SK-N-MC (cell line): ENCODE results near the gene TRIM9.
A peak's percentile ranks its signal among the peaks of the same experiment; 100 is the strongest.

ENCODE experiments used
- DNase-seq: peaks from one replicate; pipeline ENCODE4 v3.0.0-alpha.2; 2011; ENCODE audit warnings: low read depth, low spot score
- H3K27ac ChIP-seq: fragments of 200-600 bp; sonication (generic); 2 replicates; pipeline ENCODE4 v1.5.1; 2016; ENCODE audit warnings: mixed run types
- H3K36me3 ChIP-seq: fragments of 200-600 bp; sonication (generic); 2 replicates; pipeline ENCODE4 v1.6.1; 2017; ENCODE audit warnings: antibody characterized with exemption, low read length, mixed read lengths; ENCODE audit not compliant: insufficient read depth
- H3K4me3 ChIP-seq: fragments of 200-600 bp; sonication (generic); 2 replicates; pipeline ENCODE4 v1.5.1; 2016
- H3K9ac ChIP-seq: fragments of 200-600 bp; sonication (generic); 2 replicates; pipeline ENCODE4 v1.8.0; 2017; ENCODE audit warnings: mixed run types, mixed read lengths; ENCODE audit not compliant: insufficient read length
- H3K9me3 ChIP-seq: fragments of 200-600 bp; sonication (generic); 2 replicates; pipeline ENCODE4 v1.6.1; 2017; ENCODE audit warnings: low read depth, mild to moderate bottlenecking, antibody characterized with exemption, low read length, moderate library complexity, mixed read lengths
- EZH2 ChIP-seq: fragments of 200-600 bp; sonication (generic); IDR thresholded peaks from one replicate; pipeline ENCODE4 v1.6.1; 2017; ENCODE audit warnings: antibody characterized with exemption
- FOXP2 ChIP-seq: optimal IDR thresholded peaks from 2 replicates; pipeline ENCODE3; 2011; ENCODE audit warnings: mild to moderate bottlenecking, moderate library complexity; ENCODE audit not compliant: insufficient read depth; ENCODE audit errors: extremely low read length, control extremely low read depth
- POLR2AphosphoS5 ChIP-seq: IDR thresholded peaks from 2 replicates; pipeline ENCODE4 v1.6.1; 2012; ENCODE audit warnings: mild to moderate bottlenecking, low read depth, low read length, borderline replicate concordance

Gene TRIM9

GRCh38 chr14:51094901-51095853 lies at the start of gene TRIM9:
TSS of gene TRIM9 (minus strand) at chr14:51095105. CDS start at chr14:51094939, 166 bp downstream.
- no peak for TF ChIP-seq FOXP2
- TF ChIP-seq POLR2AphosphoS5 = peak; percentile 78
- no peak for TF ChIP-seq EZH2
- peak within 1 kb of the TSS; percentile 93 for H3K4me3 ChIP-seq
- no peaks in the 10 kb centered on the region for H3K9me3 ChIP-seq
- H3K27ac ChIP-seq = 0 out of 2 replicates have a peak within 1 kb of the TSS, but pooled peaks have one; percentile 8
- H3K9ac ChIP-seq = peak within 1 kb of the TSS; percentile 69
- no peaks in the 10 kb centered on the region for H3K36me3 ChIP-seq
- peak; percentile 84 for DNase-seq

GRCh38 chr14:51140856-51141255 lies 46.0 kb upstream of the TRIM9 start:
- no peak overlapping the region for H3K9ac ChIP-seq
- no peaks in the 10 kb centered on the region for H3K36me3 ChIP-seq
- no peak for TF ChIP-seq FOXP2
- no peak for TF ChIP-seq EZH2
- TF ChIP-seq POLR2AphosphoS5 = no peak
- DNase-seq = no peak
- no peak overlapping the region for H3K4me3 ChIP-seq
- no peaks in the 10 kb centered on the region for H3K9me3 ChIP-seq
- no peak overlapping the region for H3K27ac ChIP-seq

GRCh38 chr14:51140338-51140737 lies 45.4 kb upstream of the TRIM9 start:
- DNase-seq = no peak
- H3K27ac ChIP-seq = no peak overlapping the region
- H3K9me3 ChIP-seq = no peaks in the 10 kb centered on the region
- H3K9ac ChIP-seq = no peak overlapping the region
- TF ChIP-seq POLR2AphosphoS5 (no peak), EZH2 (no peak), FOXP2 (no peak)
- no peak overlapping the region for H3K4me3 ChIP-seq
- no peaks in the 10 kb centered on the region for H3K36me3 ChIP-seq

- Histone ChIP-seq H3K36me3 (no peaks in the 10 kb centered on the region), H3K4me3 (no peak overlapping the region), H3K9me3 (no peaks in the 10 kb centered on the region), H3K27ac (no peak overlapping the region), H3K9ac (no peak overlapping the region)
- TF ChIP-seq EZH2 = no peak
- TF ChIP-seq FOXP2 = no peak
- TF ChIP-seq POLR2AphosphoS5 = no peak
- no peak for DNase-seq
These were observed 44.3 kb upstream of the TRIM9 start for GRCh38 chr14:51139121-51139681.

- no peak overlapping the region for H3K27ac ChIP-seq
- TF ChIP-seq POLR2AphosphoS5 (no peak), EZH2 (no peak), FOXP2 (no peak)
- no peak for DNase-seq
- H3K9ac ChIP-seq = no peak overlapping the region
- H3K36me3 ChIP-seq = no peaks in the 10 kb centered on the region
- no peaks in the 10 kb centered on the region for H3K9me3 ChIP-seq
- H3K4me3 ChIP-seq = no peak overlapping the region
These were observed 43.6 kb upstream of the TRIM9 start for GRCh38 chr14:51138404-51139103.

- no peaks in the 10 kb centered on the region for H3K36me3 ChIP-seq
- TF ChIP-seq POLR2AphosphoS5 (no peak), FOXP2 (no peak), EZH2 (no peak)
- H3K27ac ChIP-seq = no peak overlapping the region
- no peaks in the 10 kb centered on the region for H3K9me3 ChIP-seq
- no peak overlapping the region for H3K4me3 ChIP-seq
- no peak for DNase-seq
- no peak overlapping the region for H3K9ac ChIP-seq
These were observed 36.6 kb upstream of the TRIM9 start for GRCh38 chr14:51131516-51131915.

- Histone ChIP-seq H3K9me3 (no peaks in the 10 kb centered on the region), H3K4me3 (no peak overlapping the region), H3K36me3 (no peaks in the 10 kb centered on the region), H3K9ac (no peak overlapping the region), H3K27ac (no peak overlapping the region)
- TF ChIP-seq POLR2AphosphoS5 = no peak
- TF ChIP-seq EZH2 = no peak
- TF ChIP-seq FOXP2 = no peak
- no peak for DNase-seq
These were observed 34.2 kb upstream of the TRIM9 start for GRCh38 chr14:51129130-51129529.

- H3K9ac ChIP-seq = no peak overlapping the region
- no peak overlapping the region for H3K27ac ChIP-seq
- DNase-seq = no peak
- no peaks in the 10 kb centered on the region for H3K9me3 ChIP-seq
- no peaks in the 10 kb centered on the region for H3K36me3 ChIP-seq
- no peak overlapping the region for H3K4me3 ChIP-seq
- TF ChIP-seq EZH2 = no peak
These were observed 29.1 kb upstream of the TRIM9 start for GRCh38 chr14:51124029-51124428.
